A549 (cell line): Measurements from ENCODE around the gene ELL2. TPM values are rescaled to one million over a fixed set of nuclear protein-coding genes. Genes with fewer than 3 reads are reported as not detected.

Experiments used
- ATAC-seq, 2 experiments: fragments of 200-7000 bp in 1 of 2; fragments of >200 bp in 1 of 2; cut with Nextera tagmentation in 1 of 2; cut with Tn5 transposase in 1 of 2; 3 replicates each; pipeline versions ENCODE4 v1.8.0 to v1.9.1; 2018 to 2020; ENCODE audit warnings: mild to moderate bottlenecking in 1 of 2, moderate library complexity in 1 of 2
- CTCF ChIA-PET: fragments of 300-600 bp; sonication (Branson Sonifier 250); formaldehyde crosslinking; extraction: SDS; loops from one replicate; lab custom pipeline; 2021; ENCODE audit warnings: antibody characterized with exemption, inconsistent platforms; lab: Yijun Ruan, JAX
- POLR2A ChIA-PET: fragments of 350-600 bp; formaldehyde crosslinking; extraction: SDS; loops from one replicate; lab custom pipeline; 2021; ENCODE audit warnings: antibody characterized with exemption, inconsistent platforms; lab: Yijun Ruan, JAX
- DNase-seq, 2 experiments: peaks; one replicate each; pipeline versions ENCODE4 v3.0.0 to v3.0.0-alpha.2; 2011 to 2016; ENCODE audit warnings: low read depth in 1 of 2, low spot score in 1 of 2
- FAIRE-seq: peaks from 2 replicates; lab custom pipeline; 2011; peaks lifted over from hg19 to GRCh38; lab: Jason Lieb, UNC
- H3K27ac ChIP-seq, 2 experiments: fragments of >200 bp; sonication (Bioruptor Twin); formaldehyde crosslinking; 3 replicates each; pipeline ENCODE4 v1.5.1; 2016 to 2017
- H3K4me1 ChIP-seq: fragments of >200 bp; sonication (Bioruptor Twin); formaldehyde crosslinking; 3 replicates; pipeline ENCODE4 v1.6.1; 2016
- H3K4me2 ChIP-seq: fragments of >200 bp; sonication (Bioruptor Twin); formaldehyde crosslinking; 3 replicates; pipeline ENCODE4 v1.6.1; 2016
- H3K4me3 ChIP-seq: fragments of >200 bp; sonication (Bioruptor Twin); formaldehyde crosslinking; 3 replicates; pipeline ENCODE4 v1.5.1; 2016
- H3K9me3 ChIP-seq: fragments of >200 bp; sonication (Bioruptor Twin); formaldehyde crosslinking; 3 replicates; pipeline ENCODE4 v1.6.1; 2016
- BCL3 ChIP-seq: fragments of >200 bp; sonication (Bioruptor Twin); formaldehyde crosslinking; IDR thresholded peaks from 3 replicates; pipeline ENCODE4 v1.6.1; 2016
- BHLHE40 ChIP-seq: IDR thresholded peaks from 2 replicates; pipeline ENCODE4 v1.6.1; 2012; ENCODE audit warnings: low read depth, low read length, inconsistent platforms
- CBX8 ChIP-seq: fragments of 200-600 bp; sonication (generic); IDR thresholded peaks from 2 replicates; pipeline ENCODE4 v1.6.1; 2016
- CHD2 ChIP-seq: fragments of 150-350 bp; IDR thresholded peaks from 2 replicates; pipeline ENCODE4 v1.6.1; 2014; ENCODE audit warnings: low read length; ENCODE audit not compliant: partially characterized antibody
- CTCF ChIP-seq: fragments of >200 bp; sonication (Bioruptor Twin); formaldehyde crosslinking; IDR thresholded peaks from 3 replicates; pipeline ENCODE4 v1.5.1; 2016
- ELK1 ChIP-seq: fragments of 150-350 bp; IDR thresholded peaks from 2 replicates; pipeline ENCODE4 v1.6.1; 2014; ENCODE audit warnings: low read depth, mild to moderate bottlenecking, low read length
- ESRRA ChIP-seq: fragments of 150-350 bp; IDR thresholded peaks from 2 replicates; pipeline ENCODE4 v1.6.1; 2014; ENCODE audit warnings: mild to moderate bottlenecking, low read length, borderline replicate concordance
- FOSB ChIP-seq: fragments of 250-450 bp; sonication (Bioruptor Pico); IDR thresholded peaks from 2 replicates; pipeline ENCODE4 v1.5.0; 2020; ENCODE audit warnings: mild to moderate bottlenecking, moderate library complexity
- FOSL2 ChIP-seq, 2 experiments: fragments of 450-650 bp in 1 of 2; fragments of >200 bp in 1 of 2; sonication (Bioruptor Twin) in 1 of 2; formaldehyde crosslinking; IDR thresholded peaks; 2 replicates each; pipeline versions ENCODE4 v1.5.0 to v1.6.1; 2016 to 2020; ENCODE audit warnings: mild to moderate bottlenecking in 1 of 2, moderate library complexity in 1 of 2
- FOXS1 ChIP-seq: fragments of 250-450 bp; sonication (Bioruptor Pico); IDR thresholded peaks from 2 replicates; pipeline ENCODE4 v1.5.0; 2020; ENCODE audit warnings: mild to moderate bottlenecking, moderate library complexity
- HES2 ChIP-seq: fragments of >200 bp; sonication (Bioruptor Twin); formaldehyde crosslinking; IDR thresholded peaks from 2 replicates; pipeline ENCODE4 v1.6.1; 2016
- HEYL ChIP-seq: fragments of 250-450 bp; sonication (Bioruptor Pico); IDR thresholded peaks from 2 replicates; pipeline ENCODE4 v1.8.0; 2021; ENCODE audit warnings: mild to moderate bottlenecking, moderate library complexity
- HMGXB4 ChIP-seq: fragments of 250-450 bp; sonication (Bioruptor Pico); IDR thresholded peaks from 2 replicates; pipeline ENCODE4 v1.5.0; 2021; ENCODE audit warnings: mild to moderate bottlenecking, moderate library complexity, borderline replicate concordance
- HOXA7 ChIP-seq: fragments of 250-450 bp; sonication (Bioruptor Pico); IDR thresholded peaks from 2 replicates; pipeline ENCODE4 v1.5.0; 2020; ENCODE audit warnings: mild to moderate bottlenecking, moderate library complexity
- HOXB13 ChIP-seq: fragments of 250-450 bp; sonication (Bioruptor Pico); IDR thresholded peaks from 2 replicates; pipeline ENCODE4 v1.5.0; 2020; ENCODE audit warnings: low read depth, mild to moderate bottlenecking, moderate library complexity
- JUN ChIP-seq, 2 experiments: fragments of >200 bp; sonication (Bioruptor Twin); formaldehyde crosslinking; IDR thresholded peaks; 2 replicates in 1 of 2; 3 replicates in 1 of 2; pipeline ENCODE4 v1.6.1; 2016 to 2017
- JUNB ChIP-seq: fragments of >200 bp; sonication (Bioruptor Twin); formaldehyde crosslinking; IDR thresholded peaks from 2 replicates; pipeline ENCODE4 v1.6.1; 2016
- MAFK ChIP-seq: fragments of 450-650 bp; IDR thresholded peaks from 2 replicates; pipeline ENCODE4 v1.6.1; 2014; ENCODE audit not compliant: partially characterized antibody
- MYC ChIP-seq: IDR thresholded peaks from 2 replicates; pipeline ENCODE4 v1.6.1; 2012; ENCODE audit warnings: mild to moderate bottlenecking, inconsistent platforms, low read length, improper control_type of control experiment, borderline replicate concordance
- NPAS2 ChIP-seq: fragments of 250-450 bp; sonication (Bioruptor Pico); IDR thresholded peaks from 2 replicates; pipeline ENCODE4 v1.8.0; 2022; ENCODE audit warnings: mild to moderate bottlenecking, moderate library complexity, borderline replicate concordance
- PBX3 ChIP-seq: IDR thresholded peaks from 2 replicates; pipeline ENCODE4 v1.6.1; 2012
- POLR2A ChIP-seq: IDR thresholded peaks from 2 replicates; pipeline ENCODE4 v1.6.1; 2012; ENCODE audit warnings: mild to moderate bottlenecking, low read length
- RAD21 ChIP-seq, 2 experiments: fragments of >200 bp in 1 of 2; sonication (Bioruptor Twin) in 1 of 2; formaldehyde crosslinking in 1 of 2; IDR thresholded peaks in 1 of 2; conservative IDR thresholded peaks in 1 of 2; 2 replicates in 1 of 2; 3 replicates in 1 of 2; pipeline ENCODE4 v1.6.1; 2012 to 2018; ENCODE audit warnings: inconsistent platforms in 1 of 2
- RARB ChIP-seq: fragments of 250-450 bp; sonication (Bioruptor Pico); IDR thresholded peaks from 2 replicates; pipeline ENCODE4 v1.8.0; 2021; ENCODE audit warnings: mild to moderate bottlenecking, moderate library complexity
- RCOR1 ChIP-seq: fragments of 150-350 bp; IDR thresholded peaks from 2 replicates; pipeline ENCODE4 v1.6.1; 2014; ENCODE audit warnings: antibody characterized with exemption, low read length, low read depth
- RFX5 ChIP-seq: fragments of 450-650 bp; IDR thresholded peaks from 2 replicates; pipeline ENCODE4 v1.7.1; 2014; ENCODE audit warnings: antibody characterized with exemption, mild to moderate bottlenecking, moderate library complexity
- SREBF2 ChIP-seq: fragments of 450-650 bp; IDR thresholded peaks from 2 replicates; pipeline ENCODE4 v1.6.1; 2014; ENCODE audit warnings: mild to moderate bottlenecking, moderate library complexity
- TP53 ChIP-seq: fragments of 250-450 bp; sonication (Bioruptor Pico); IDR thresholded peaks from 2 replicates; pipeline ENCODE4 v1.5.0; 2021; ENCODE audit warnings: mild to moderate bottlenecking, moderate library complexity
- ZC3H11A ChIP-seq: fragments of 450-650 bp; IDR thresholded peaks from 2 replicates; pipeline ENCODE4 v1.6.1; 2014; ENCODE audit warnings: antibody characterized with exemption, mild to moderate bottlenecking
- ZFP36 ChIP-seq: fragments of 450-650 bp; IDR thresholded peaks from 2 replicates; pipeline ENCODE4 v1.6.1; 2014; ENCODE audit warnings: borderline replicate concordance; ENCODE audit not compliant: partially characterized antibody
- ZSCAN20 ChIP-seq: fragments of 250-450 bp; sonication (Bioruptor Pico); IDR thresholded peaks from 2 replicates; pipeline ENCODE4 v1.8.0; 2022; ENCODE audit warnings: mild to moderate bottlenecking, moderate library complexity
- WGBS: methylation state at CpG from one replicate; pipeline ENCODE4 v1.1.6; 2017; ENCODE audit errors: missing lambda C conversion rate; 5-methylcytosine and 5-hydroxymethylcytosine counted together
- polyA plus RNA-seq, 4 experiments: library from polyadenylated mRNA; depleted of rRNA in 3 of 4; stranded (reverse); fragments of >200 nt; fragmentation: RNase III in 1 of 4; extraction: RNeasy Plus Mini Kit Qiagen cat#74134 plus additional on column Dnase treatment in 1 of 4; gene quantifications; 2 replicates in 3 of 4; 3 replicates in 1 of 4; pipeline ENCODE4 v1.2.3, GENCODE V29; 2011 to 2017

Gene ELL2
- polyA plus RNA-seq, 2 of the 4 experiments (the other 2 are of a cell fraction), result 11.8 to 24.2 TPM

- TF ChIP-seq JUNB (no peak), HEYL (no peak), BCL3 (no peak), SREBF2 (no peak), RARB (CRISPR knock-in tag) (no peak), ZC3H11A (no peak), ZSCAN20 (CRISPR knock-in tag) (no peak), RFX5 (no peak), CHD2 (no peak), BHLHE40 (no peak), MAFK (no peak), CBX8 (no peak), FOSL2 (IDR thresholded peaks at IDR 0.05) (no peak), FOSL2 (CRISPR knock-in tag; IDR thresholded peaks at IDR 0.05) (no peak), TP53 (CRISPR knock-in tag) (no peak), FOXS1 (no peak), RAD21 (conservative IDR thresholded peaks at IDR 0.05 in 1 of 2, IDR thresholded peaks at IDR 0.05 in 1 of 2) (no peak)
- CTCF ChIA-PET, result interaction anchor here (0.6 to 1.6 kb wide), 2 partner anchors 11 to 24 kb away, joined by 3 to 5 read pairs; no protein-coding TSS in a partner anchor
- POLR2A ChIA-PET, result no interaction called here
- FAIRE-seq, result no peak
- H3K4me1 ChIP-seq, result peaks cover 19% of the 10 kb centered on the region
- 91% methylated on average over 5 of the region's 5 CpGs for WGBS
- DNase-seq, result no peak
- no peak overlapping the region for H3K27ac ChIP-seq
- H3K9me3 ChIP-seq, result no peaks in the 10 kb centered on the region
- no peak overlapping the region for H3K4me3 ChIP-seq
- no peak overlapping the region for H3K4me2 ChIP-seq
- ATAC-seq, result peak in 1 of 2 experiments; percentile 11; a peak in 1 of 6 replicates
Measured at GRCh38 chr5:95881833-95882232, 79.8 kb downstream of the ELL2 start.

GRCh38 chr5:95880081-95880926 lies 81.3 kb downstream of the ELL2 start:
- ChIA-PET POLR2A (no interaction called here), CTCF (interaction anchor here (0.9 to 1.6 kb wide), 6 partner anchors 12 to 456 kb away, joined by 3 to 7 read pairs (median 3); no protein-coding TSS in a partner anchor)
- Histone ChIP-seq H3K9me3 (no peaks in the 10 kb centered on the region), H3K4me3 (no peak overlapping the region), H3K4me2 (no peak overlapping the region), H3K4me1 (peaks cover 19% of the 10 kb centered on the region), H3K27ac (no peak overlapping the region)
- DNase-seq (no peak), ATAC-seq (no peak), FAIRE-seq (no peak)
- WGBS, result 74% methylated on average over 5 of the region's 5 CpGs
- TF ChIP-seq RAD21 (conservative IDR thresholded peaks at IDR 0.05 in 1 of 2, IDR thresholded peaks at IDR 0.05 in 1 of 2), result no peak
- TF ChIP-seq HOXB13 (CRISPR knock-in tag), result no peak
- TF ChIP-seq JUN (IDR thresholded peaks at IDR 0.05), result no peak
- no peak for TF ChIP-seq PBX3
- TF ChIP-seq POLR2A, result no peak
- TF ChIP-seq HOXA7, result no peak
- no peak for TF ChIP-seq CTCF
- TF ChIP-seq ELK1, result no peak
- TF ChIP-seq MYC, result no peak
- no peak for TF ChIP-seq FOSB
- no peak for TF ChIP-seq ESRRA
- TF ChIP-seq NPAS2 (CRISPR knock-in tag), result no peak
- TF ChIP-seq HES2, result no peak
- no peak for TF ChIP-seq ZFP36
- TF ChIP-seq MAFK, result no peak
- no peak for TF ChIP-seq RCOR1
- TF ChIP-seq HMGXB4 (CRISPR knock-in tag), result no peak
